HUES48 (cell line): ENCODE results near the gene FHOD1.
A peak's percentile ranks its signal among the peaks of the same experiment; 100 is the strongest.

Source experiments
- H3K27ac ChIP-seq: one replicate; pipeline ENCODE4 v1.7.0; 2013; ENCODE audit warnings: low read depth, low read length, inconsistent platforms
- H3K27me3 ChIP-seq: 2 replicates; pipeline ENCODE4 v1.6.1; 2013; ENCODE audit warnings: mild to moderate bottlenecking, low read length; ENCODE audit not compliant: control insufficient read depth, insufficient read depth
- H3K36me3 ChIP-seq: 2 replicates; pipeline ENCODE4 v1.6.1; 2013; ENCODE audit warnings: low read length; ENCODE audit not compliant: control insufficient read depth, insufficient read depth
- H3K4me1 ChIP-seq: 2 replicates; pipeline ENCODE4 v1.6.1; 2013; ENCODE audit warnings: mild to moderate bottlenecking, low read length; ENCODE audit not compliant: control insufficient read depth, insufficient read depth
- H3K4me3 ChIP-seq: 2 replicates; pipeline ENCODE4 v1.5.1; 2013; ENCODE audit warnings: mild to moderate bottlenecking, low read depth, low read length
- H3K9ac ChIP-seq: 2 replicates; pipeline ENCODE4 v1.6.1; 2013; ENCODE audit warnings: mild to moderate bottlenecking, low read depth, low read length, moderate library complexity
- H3K9me3 ChIP-seq: 2 replicates; pipeline ENCODE4 v1.6.1; 2013; ENCODE audit warnings: low read length; ENCODE audit not compliant: control insufficient read depth, insufficient read depth

FHOD1 gene

GRCh38 chr16:67192781-67193361, 54.4 kb downstream of the FHOD1 start:
- no peaks in the 10 kb centered on the region for H3K9me3 ChIP-seq
- H3K9ac ChIP-seq = peak overlapping the region; percentile 82
- 0 out of 2 replicates have a peak, but pooled peaks cover 7% of the 10 kb centered on the region for H3K4me1 ChIP-seq
- H3K27ac ChIP-seq = peak overlapping the region; percentile 44
- peak overlapping the region; percentile 95 for H3K4me3 ChIP-seq
- no peaks in the 10 kb centered on the region for H3K27me3 ChIP-seq
- peaks cover 49% of the 10 kb centered on the region for H3K36me3 ChIP-seq

- Histone ChIP-seq H3K4me1 (0 out of 2 replicates have a peak, but pooled peaks cover 7% of the 10 kb centered on the region), H3K9ac (peak within 1 kb of the TSS; percentile 82), H3K36me3 (peaks cover 42% of the 10 kb centered on the region), H3K4me3 (peak within 1 kb of the TSS; percentile 95), H3K27ac (peak within 1 kb of the TSS; percentile 44), H3K9me3 (no peaks in the 10 kb centered on the region), H3K27me3 (no peaks in the 10 kb centered on the region)
These were observed 55.1 kb downstream of the FHOD1 start, which contains the start of gene E2F4 for GRCh38 chr16:67191995-67192681. Gene E2F4 (plus strand): TSS chr16:67192155. CDS start chr16:67192228, 73 bp downstream.

GRCh38 chr16:67191411-67191994, 55.8 kb downstream of the FHOD1 start:
- H3K27me3 ChIP-seq = peaks cover 4% of the 10 kb centered on the region; the same call in 1 of the 2 replicates
- peak overlapping the region; percentile 95; the same call in 1 of the 2 replicates for H3K4me3 ChIP-seq
- H3K27ac ChIP-seq = no peak overlapping the region
- H3K9me3 ChIP-seq = no peaks in the 10 kb centered on the region
- H3K36me3 ChIP-seq = peaks cover 35% of the 10 kb centered on the region
- H3K4me1 ChIP-seq = 0 out of 2 replicates have a peak, but pooled peaks cover 7% of the 10 kb centered on the region
- H3K9ac ChIP-seq = no peak overlapping the region

DNA sequence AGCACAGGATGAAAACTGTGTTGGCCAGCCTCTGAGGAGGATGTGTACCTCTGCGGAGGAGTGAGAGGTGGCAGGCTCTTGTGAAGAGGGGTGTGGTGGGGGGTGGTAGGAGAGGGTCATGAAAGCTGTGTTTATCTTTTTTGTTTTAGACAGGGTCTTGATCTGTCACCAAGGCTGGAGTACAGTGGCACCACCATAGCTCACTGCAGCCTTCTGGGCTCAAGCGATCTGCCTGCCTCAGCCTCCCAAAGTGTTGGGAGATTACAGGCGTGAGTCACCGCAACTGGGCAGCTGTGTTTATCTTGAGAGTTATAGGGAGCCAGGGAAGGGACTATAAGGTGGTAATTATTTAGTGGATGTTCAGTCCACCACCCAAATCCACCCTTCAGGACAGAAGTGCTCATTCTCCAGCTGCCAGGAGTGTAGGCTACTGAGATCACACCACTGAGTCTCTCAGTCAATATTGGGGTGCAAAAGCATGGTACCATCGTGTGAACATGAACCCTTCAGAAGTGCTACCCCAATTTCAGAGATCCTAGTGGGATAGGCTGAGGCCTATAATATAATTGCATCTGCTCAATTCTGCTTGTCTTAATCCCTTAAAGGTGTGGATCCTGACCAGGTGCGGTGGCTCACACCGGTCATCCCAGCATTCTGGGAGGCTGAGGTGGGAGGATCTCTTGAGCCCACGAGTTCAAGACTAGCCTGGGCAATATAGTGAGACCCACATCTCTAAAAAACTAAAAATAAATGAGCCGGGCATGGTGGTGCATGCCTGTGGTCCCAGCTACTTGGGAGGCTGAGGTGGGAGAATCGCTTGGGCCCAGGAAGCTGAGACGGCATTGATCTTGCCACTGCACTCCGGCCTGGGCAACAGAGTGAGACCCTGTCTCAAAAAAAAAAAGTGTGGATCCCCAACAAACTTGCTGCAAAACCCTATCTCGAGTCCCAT, 56.6 kb downstream of the FHOD1 start:
- Histone ChIP-seq H3K27me3 (peaks cover 12% of the 10 kb centered on the region), H3K9ac (no peak overlapping the region), H3K4me3 (no peak overlapping the region), H3K27ac (no peak overlapping the region), H3K9me3 (no peaks in the 10 kb centered on the region), H3K4me1 (0 out of 2 replicates have a peak, but pooled peaks cover 7% of the 10 kb centered on the region), H3K36me3 (peaks cover 28% of the 10 kb centered on the region)

- Histone ChIP-seq H3K27me3 (peaks cover 17% of the 10 kb centered on the region), H3K4me1 (0 out of 2 replicates have a peak, but pooled peaks cover 7% of the 10 kb centered on the region), H3K36me3 (peaks cover 21% of the 10 kb centered on the region), H3K9me3 (no peaks in the 10 kb centered on the region), H3K27ac (no peak within 1 kb of the TSS), H3K9ac (no peak within 1 kb of the TSS), H3K4me3 (no peak within 1 kb of the TSS)
These were observed 57.2 kb downstream of the FHOD1 start, which contains the start of gene EXOC3L1 for GRCh38 chr16:67190041-67190440. Gene EXOC3L1 (minus strand): TSS chr16:67190136. CDS start chr16:67189676, 460 bp downstream.

- H3K36me3 ChIP-seq = peaks cover 8% of the 10 kb centered on the region; the same call in 1 of the 2 replicates
- H3K4me3 ChIP-seq = no peak overlapping the region
- H3K9ac ChIP-seq = no peak overlapping the region
- H3K9me3 ChIP-seq = no peaks in the 10 kb centered on the region
- 0 out of 2 replicates have a peak, but pooled peaks cover 11% of the 10 kb centered on the region for H3K4me1 ChIP-seq
- peaks cover 28% of the 10 kb centered on the region for H3K27me3 ChIP-seq
- no peak overlapping the region for H3K27ac ChIP-seq
These were observed 58.5 kb downstream of the FHOD1 start for GRCh38 chr16:67188798-67189197.

- Histone ChIP-seq H3K36me3 (peaks cover 4% of the 10 kb centered on the region; the same call in 1 of the 2 replicates), H3K9ac (no peak overlapping the region), H3K9me3 (no peaks in the 10 kb centered on the region), H3K27me3 (peaks cover 28% of the 10 kb centered on the region), H3K4me3 (no peak overlapping the region), H3K27ac (no peak overlapping the region), H3K4me1 (0 out of 2 replicates have a peak, but pooled peaks cover 11% of the 10 kb centered on the region)
These were observed 59.0 kb downstream of the FHOD1 start for GRCh38 chr16:67188323-67188722.

DNA sequence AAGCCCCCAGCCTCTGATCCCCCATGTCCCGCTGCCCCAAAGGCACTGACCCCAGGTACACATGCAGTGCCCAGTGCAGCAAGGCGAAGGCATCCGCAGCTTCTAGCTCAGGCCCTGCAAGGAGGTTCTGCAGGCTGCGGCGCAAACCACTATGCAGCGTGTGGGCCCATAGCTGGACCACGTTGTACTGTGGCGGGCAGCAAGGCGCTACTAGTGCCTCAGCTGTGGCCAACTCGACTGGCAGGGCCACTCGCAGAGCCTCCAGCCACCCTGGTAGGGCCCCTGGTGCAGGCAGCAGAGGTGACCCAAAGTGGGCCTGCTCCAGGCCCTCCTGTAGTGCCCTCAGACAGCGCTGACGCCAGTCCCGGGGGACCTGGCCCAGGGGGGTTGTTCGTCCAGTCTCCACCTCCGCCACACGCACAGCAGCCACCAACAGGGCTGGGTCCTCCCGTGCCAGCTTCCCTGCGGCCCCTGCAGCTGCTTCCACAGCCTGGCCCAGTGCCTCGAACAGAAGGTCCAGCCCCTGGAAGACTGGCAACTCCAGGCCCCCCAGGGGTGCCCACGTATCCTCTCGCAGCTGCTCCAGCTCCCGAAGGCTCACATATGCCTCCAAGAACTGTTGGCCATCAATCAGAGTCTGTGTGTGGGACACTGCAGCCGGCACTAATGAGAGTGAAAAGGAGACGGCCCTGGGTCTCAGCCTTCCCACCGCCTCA, 59.9 kb downstream of the FHOD1 start:
- Histone ChIP-seq H3K9me3 (no peaks in the 10 kb centered on the region), H3K36me3 (no peaks in the 10 kb centered on the region), H3K4me3 (no peak overlapping the region), H3K27me3 (peaks cover 28% of the 10 kb centered on the region), H3K9ac (no peak overlapping the region), H3K27ac (no peak overlapping the region), H3K4me1 (0 out of 2 replicates have a peak, but pooled peaks cover 4% of the 10 kb centered on the region)

GRCh38 chr16:67186550-67186950, 60.7 kb downstream of the FHOD1 start:
- no peaks in the 10 kb centered on the region for H3K36me3 ChIP-seq
- H3K27me3 ChIP-seq = peaks cover 28% of the 10 kb centered on the region
- H3K4me1 ChIP-seq = 0 out of 2 replicates have a peak, but pooled peaks cover 4% of the 10 kb centered on the region
- no peak overlapping the region for H3K9ac ChIP-seq
- H3K27ac ChIP-seq = no peak overlapping the region
- H3K9me3 ChIP-seq = no peaks in the 10 kb centered on the region
- no peak overlapping the region for H3K4me3 ChIP-seq
